ENCODE data around the gene YTHDC1. TPM values are rescaled to one million over a fixed set of nuclear protein-coding genes. Genes with fewer than 3 reads are reported as not detected.

Gene YTHDC1
- total RNA-seq, 1 experiment from 2014 or later, result 44.5 TPM

GRCh38 chr4:68338625-68339024, 11.3 kb downstream of the YTHDC1 start:
- no peak overlapping the region for H3K4me3 ChIP-seq (ENCODE audit: low read depth in 2 of 2, low read length in 2 of 2)
- CTCF ChIA-PET, result no interaction called here
- BruUV-seq (replicated peaks), result no TSS peak
- H3K9me3 ChIP-seq (ENCODE audit: control insufficient read depth, insufficient read depth, low read depth, low read length), result no peaks in the 10 kb centered on the region
- H3K4me1 ChIP-seq (ENCODE audit: control insufficient read depth, insufficient read depth, low read length), result no peaks in the 10 kb centered on the region
- no peaks in the 10 kb centered on the region for H3K27me3 ChIP-seq (ENCODE audit: control insufficient read depth, insufficient read depth, low read length)
- ATAC-seq, result no peak
- peaks cover 14% of the 10 kb centered on the region for H3K36me3 ChIP-seq (ENCODE audit: control insufficient read depth, insufficient read depth, low read length)
- in situ Hi-C loops (cut with HindIII; ENCODE audit: low pct_unique_long_range_greater_than_20kb, low sequenced_read_pairs), result no loop called here
- DNase-seq (ENCODE audit: low read depth, low spot score), result no peak
- POLR2A ChIA-PET, result no interaction called here
- H3K27ac ChIP-seq (ENCODE audit: low read length), result no peak overlapping the region
- intact Hi-C loops (cut with micrococcal nuclease; ENCODE audit: unreplicated experiment), result no loop called here
- no peak for TF ChIP-seq CTCF (IDR thresholded peaks at IDR 0.05)
- no peak for TF ChIP-seq SIN3A (IDR thresholded peaks at IDR 0.05; ENCODE audit: borderline replicate concordance, insufficient read depth, low read depth, low read length)
- TF ChIP-seq POLR2AphosphoS5 (IDR thresholded peaks at IDR 0.05; ENCODE audit: low read depth, low read length), result no peak
- no peak for TF ChIP-seq TCF7L2 (IDR thresholded peaks at IDR 0.05; ENCODE audit: low read depth, low read length)
- TF ChIP-seq REST (IDR thresholded peaks at IDR 0.05; ENCODE audit: insufficient read depth in 1 of 2, low read depth in 2 of 2, low read length in 1 of 2), result no peak

GRCh38 chr4:68337522-68337921, 12.4 kb downstream of the YTHDC1 start:
- in situ Hi-C loops (cut with HindIII; ENCODE audit: low pct_unique_long_range_greater_than_20kb, low sequenced_read_pairs) (no loop called here), intact Hi-C loops (cut with micrococcal nuclease; ENCODE audit: unreplicated experiment) (no loop called here)
- Histone ChIP-seq H3K4me3 (ENCODE audit: low read depth in 2 of 2, low read length in 2 of 2) (no peak overlapping the region), H3K9me3 (ENCODE audit: control insufficient read depth, insufficient read depth, low read depth, low read length) (no peaks in the 10 kb centered on the region), H3K4me1 (ENCODE audit: control insufficient read depth, insufficient read depth, low read length) (no peaks in the 10 kb centered on the region), H3K36me3 (ENCODE audit: control insufficient read depth, insufficient read depth, low read length) (peaks cover 19% of the 10 kb centered on the region), H3K27me3 (ENCODE audit: control insufficient read depth, insufficient read depth, low read length) (no peaks in the 10 kb centered on the region), H3K27ac (ENCODE audit: low read length) (no peak overlapping the region)
- DNase-seq (ENCODE audit: low read depth, low spot score) (no peak), ATAC-seq (no peak)
- POLR2A ChIA-PET, result no interaction called here
- no peak for TF ChIP-seq POLR2AphosphoS5 (IDR thresholded peaks at IDR 0.05; ENCODE audit: low read depth, low read length)
- TF ChIP-seq REST (IDR thresholded peaks at IDR 0.05; ENCODE audit: insufficient read depth in 1 of 2, low read depth in 2 of 2, low read length in 1 of 2), result no peak
- no peak for TF ChIP-seq TCF7L2 (IDR thresholded peaks at IDR 0.05; ENCODE audit: low read depth, low read length)
- no peak for TF ChIP-seq SIN3A (IDR thresholded peaks at IDR 0.05; ENCODE audit: borderline replicate concordance, insufficient read depth, low read depth, low read length)
- TF ChIP-seq CTCF (IDR thresholded peaks at IDR 0.05), result no peak
- BruUV-seq (replicated peaks), result TSS peak; percentile 60
- CTCF ChIA-PET, result no interaction called here

Data from Panc1 (cell line).